ENCODE data around the gene LAMA1.
"Not testable (repeated sequence)": the region's sequence is repeated elsewhere in the genome, so short reads cannot be mapped to it uniquely, and the experiment has no call there.

The LAMA1 gene

DNA sequence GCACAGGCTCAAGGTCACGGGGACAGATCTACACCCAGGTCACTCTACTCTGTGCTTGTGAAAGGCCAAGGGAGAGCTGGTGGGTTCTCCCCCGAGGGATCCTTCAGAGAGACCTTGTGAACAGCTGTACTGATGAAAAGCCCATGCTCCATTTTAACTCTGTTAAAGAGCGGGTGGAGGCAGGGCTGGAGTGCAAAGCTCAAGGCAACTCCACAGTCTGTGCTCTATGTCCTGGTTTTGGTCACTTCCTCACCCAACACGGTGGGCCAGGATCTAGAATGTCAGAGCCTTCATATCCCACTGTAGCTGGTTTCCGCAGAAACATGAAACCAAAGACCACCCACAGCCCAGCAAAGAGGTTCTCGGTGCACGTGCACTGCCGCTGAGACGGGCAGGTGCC, 177.1 kb downstream of the LAMA1 start:
- H3K9ac ChIP-seq (ENCODE audit: low read depth, low read length), result no peak overlapping the region
- H3K27me3 ChIP-seq (ENCODE audit: insufficient read depth, low read length), result no peaks in the 10 kb centered on the region
- H3K4me1 ChIP-seq (ENCODE audit: insufficient read depth, low read length), result no peaks in the 10 kb centered on the region
- peaks cover 43% of the 10 kb centered on the region for H3K36me3 ChIP-seq (ENCODE audit: insufficient read depth, low read depth, low read length)
- no peak overlapping the region for H3K27ac ChIP-seq (ENCODE audit: low read length)
- no peaks in the 10 kb centered on the region for H3K9me3 ChIP-seq (ENCODE audit: insufficient read depth, low read depth, low read length)
- H3K4me3 ChIP-seq (ENCODE audit: low read length), result no peak overlapping the region

DNA sequence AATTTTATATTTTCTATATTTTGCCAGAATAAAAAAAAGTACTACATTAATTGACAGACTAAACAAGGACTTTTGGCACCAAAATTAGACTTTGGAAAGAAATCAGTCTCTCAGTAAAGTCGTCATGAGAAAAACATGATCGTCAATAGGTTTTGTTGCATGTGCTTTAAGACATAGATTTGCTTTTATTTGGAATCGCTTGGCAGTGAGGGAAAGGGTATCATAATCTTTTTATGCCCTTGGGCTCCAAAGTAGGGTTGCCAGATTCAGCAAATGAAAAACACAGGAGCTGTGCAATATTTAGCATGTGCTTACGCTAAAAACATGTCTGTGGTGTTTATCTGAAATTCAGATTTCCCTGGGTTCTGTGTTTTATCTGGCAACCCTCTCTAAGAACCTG, 177.6 kb downstream of the LAMA1 start:
- Histone ChIP-seq H3K27me3 (ENCODE audit: insufficient read depth, low read length) (no peaks in the 10 kb centered on the region), H3K4me1 (ENCODE audit: insufficient read depth, low read length) (no peaks in the 10 kb centered on the region), H3K9me3 (ENCODE audit: insufficient read depth, low read depth, low read length) (no peaks in the 10 kb centered on the region), H3K4me3 (ENCODE audit: low read length) (no peak overlapping the region), H3K36me3 (ENCODE audit: insufficient read depth, low read depth, low read length) (peaks cover 38% of the 10 kb centered on the region), H3K9ac (ENCODE audit: low read depth, low read length) (no peak overlapping the region), H3K27ac (ENCODE audit: low read length) (no peak overlapping the region)

- not testable (repeated sequence) for H3K9me3 ChIP-seq (ENCODE audit: insufficient read depth, low read depth, low read length); H3K4me1 ChIP-seq (ENCODE audit: insufficient read depth, low read length); H3K9ac ChIP-seq (ENCODE audit: low read depth, low read length); H3K27me3 ChIP-seq (ENCODE audit: insufficient read depth, low read length); H3K4me3 ChIP-seq (ENCODE audit: low read length); H3K27ac ChIP-seq (ENCODE audit: low read length)
- peaks cover 30% of the 10 kb centered on the region for H3K36me3 ChIP-seq (ENCODE audit: insufficient read depth, low read depth, low read length)
Observed at GRCh38 chr18:6938403-6938802, 179.2 kb downstream of the LAMA1 start.

DNA sequence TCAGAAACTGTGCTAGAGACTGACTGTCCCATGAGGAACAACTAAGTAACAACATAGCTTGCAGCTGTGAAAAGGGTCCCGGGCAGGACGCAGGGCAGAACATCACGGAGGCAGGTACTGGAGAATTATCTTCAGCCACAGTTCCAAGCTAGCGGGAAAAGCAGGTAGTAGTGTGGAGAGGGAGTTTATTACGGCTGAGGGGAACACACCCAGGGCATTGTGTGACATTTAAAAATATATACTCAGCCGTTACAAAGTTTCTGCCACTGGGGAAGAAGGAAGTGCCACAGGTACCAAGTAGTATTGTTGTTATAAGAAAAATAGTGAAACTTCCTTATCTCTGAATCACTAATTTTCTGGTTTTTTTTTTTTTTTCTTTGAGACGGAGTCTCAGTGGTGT, 179.6 kb downstream of the LAMA1 start:
- Histone ChIP-seq H3K27me3 (ENCODE audit: insufficient read depth, low read length) (no peaks in the 10 kb centered on the region), H3K9ac (ENCODE audit: low read depth, low read length) (no peak overlapping the region), H3K4me1 (ENCODE audit: insufficient read depth, low read length) (no peaks in the 10 kb centered on the region), H3K9me3 (ENCODE audit: insufficient read depth, low read depth, low read length) (no peaks in the 10 kb centered on the region), H3K27ac (ENCODE audit: low read length) (no peak overlapping the region), H3K36me3 (ENCODE audit: insufficient read depth, low read depth, low read length) (peaks cover 26% of the 10 kb centered on the region), H3K4me3 (ENCODE audit: low read length) (no peak overlapping the region)

DNA sequence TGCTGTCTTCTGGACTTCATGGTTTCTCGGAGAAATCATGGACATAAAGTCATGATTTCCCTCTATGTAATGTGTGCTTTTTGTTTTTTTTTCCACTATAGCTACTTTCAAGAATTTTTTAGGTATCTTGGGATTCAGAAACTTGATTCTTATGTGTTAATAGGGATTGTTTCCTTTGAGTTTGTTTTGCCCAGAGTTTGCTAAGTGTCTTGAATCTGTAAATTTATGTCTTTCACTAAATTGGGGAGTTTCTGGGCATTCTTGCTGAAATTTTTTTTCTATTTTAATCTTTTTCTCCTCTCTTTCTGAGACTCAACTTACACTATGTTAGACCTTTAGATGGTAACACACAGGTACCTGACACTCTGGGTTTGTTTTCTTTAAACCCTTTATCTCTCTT, 182.7 kb downstream of the LAMA1 start:
- H3K9ac ChIP-seq (ENCODE audit: low read depth, low read length), result no peak overlapping the region
- H3K9me3 ChIP-seq (ENCODE audit: insufficient read depth, low read depth, low read length), result no peaks in the 10 kb centered on the region
- H3K27ac ChIP-seq (ENCODE audit: low read length), result no peak overlapping the region
- H3K4me1 ChIP-seq (ENCODE audit: insufficient read depth, low read length), result no peaks in the 10 kb centered on the region
- no peaks in the 10 kb centered on the region for H3K36me3 ChIP-seq (ENCODE audit: insufficient read depth, low read depth, low read length)
- H3K4me3 ChIP-seq (ENCODE audit: low read length), result no peak overlapping the region
- no peaks in the 10 kb centered on the region for H3K27me3 ChIP-seq (ENCODE audit: insufficient read depth, low read length)

DNA sequence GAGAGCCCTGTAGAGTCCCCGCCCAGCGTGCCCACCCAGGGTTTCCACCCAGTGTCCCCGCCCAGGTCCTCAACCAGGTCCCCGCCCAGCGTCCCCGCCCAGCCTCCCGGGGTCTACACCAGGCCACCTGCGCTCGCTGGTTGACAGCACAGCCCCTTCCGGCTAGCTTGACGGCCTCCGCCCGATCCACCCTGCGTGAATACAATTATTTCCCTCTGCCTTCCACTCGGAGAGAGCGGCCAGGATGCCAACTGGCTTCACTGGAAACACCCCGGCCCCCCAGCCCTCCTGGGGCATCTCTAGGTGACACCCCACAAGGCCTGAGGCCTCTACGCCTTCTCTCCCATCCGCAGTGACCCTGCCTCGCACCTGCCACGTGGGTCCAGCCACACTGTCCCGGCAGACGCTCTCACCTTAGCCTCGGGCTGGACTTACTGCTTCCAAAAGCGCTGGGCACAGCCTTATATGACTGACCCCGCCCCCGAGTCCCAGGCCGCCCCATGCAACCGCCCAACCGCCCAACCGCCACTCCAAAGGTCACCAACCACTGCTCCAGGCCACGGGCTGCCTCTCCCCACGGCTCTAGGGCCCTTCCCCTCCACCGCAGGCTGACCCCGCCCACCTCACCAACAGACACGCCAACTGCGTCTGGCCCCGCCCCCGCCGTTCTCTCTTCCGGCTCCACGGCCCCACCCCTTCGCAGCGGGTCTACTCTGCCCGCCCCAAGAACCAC, 188.1 kb downstream of the LAMA1 start:
- Histone ChIP-seq H3K36me3 (ENCODE audit: insufficient read depth, low read depth, low read length) (no peaks in the 10 kb centered on the region), H3K4me1 (ENCODE audit: insufficient read depth, low read length) (no peaks in the 10 kb centered on the region), H3K9ac (ENCODE audit: low read depth, low read length) (no peak overlapping the region), H3K27ac (ENCODE audit: low read length) (no peak overlapping the region), H3K27me3 (ENCODE audit: insufficient read depth, low read length) (no peaks in the 10 kb centered on the region), H3K9me3 (ENCODE audit: insufficient read depth, low read depth, low read length) (no peaks in the 10 kb centered on the region), H3K4me3 (ENCODE audit: low read length) (no peak overlapping the region)

DNA sequence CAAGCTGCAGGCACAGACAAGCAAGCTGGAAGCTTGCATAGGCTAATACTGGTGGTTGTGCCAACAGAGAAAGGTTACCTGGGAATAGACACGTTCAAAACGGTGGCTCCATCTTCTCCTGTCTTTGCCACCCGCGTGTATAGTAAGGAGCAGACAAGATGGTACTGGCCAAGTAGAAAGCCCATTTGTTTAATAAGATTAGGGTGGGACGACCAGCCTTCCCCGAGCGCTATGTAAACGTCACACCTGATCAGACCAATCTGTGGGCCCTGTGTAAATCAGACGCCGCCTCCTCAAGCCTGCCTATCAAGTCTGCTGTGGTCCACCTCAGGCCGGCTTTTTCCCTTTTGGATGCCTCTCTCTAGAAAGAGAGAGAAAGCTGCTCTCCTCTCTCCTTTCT, 189.2 kb downstream of the LAMA1 start:
- no peaks in the 10 kb centered on the region for H3K27me3 ChIP-seq (ENCODE audit: insufficient read depth, low read length)
- H3K4me3 ChIP-seq (ENCODE audit: low read length), result no peak overlapping the region
- H3K27ac ChIP-seq (ENCODE audit: low read length), result no peak overlapping the region
- H3K4me1 ChIP-seq (ENCODE audit: insufficient read depth, low read length), result no peaks in the 10 kb centered on the region
- H3K9ac ChIP-seq (ENCODE audit: low read depth, low read length), result no peak overlapping the region
- H3K9me3 ChIP-seq (ENCODE audit: insufficient read depth, low read depth, low read length), result no peaks in the 10 kb centered on the region
- H3K36me3 ChIP-seq (ENCODE audit: insufficient read depth, low read depth, low read length), result no peaks in the 10 kb centered on the region

DNA sequence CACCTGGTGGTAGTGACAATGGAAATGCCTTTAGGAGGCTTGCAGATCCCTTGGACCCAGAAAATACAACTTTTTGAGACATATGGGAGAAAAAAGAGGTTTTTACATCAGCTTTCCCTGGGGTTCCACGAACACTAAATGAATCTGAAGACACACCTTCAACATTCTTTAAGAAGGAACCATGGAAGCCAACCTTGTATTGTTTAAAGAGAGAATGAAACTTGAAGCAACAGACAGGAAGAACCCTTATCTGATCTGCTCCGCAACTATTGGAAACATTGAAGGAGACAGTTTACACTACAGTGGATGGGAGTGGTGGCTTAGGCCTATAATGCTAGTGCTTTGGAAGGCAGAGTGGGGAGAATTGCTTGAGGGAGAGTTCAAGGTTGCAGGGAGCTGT, 190.4 kb downstream of the LAMA1 start:
- no peak overlapping the region for H3K4me3 ChIP-seq (ENCODE audit: low read length)
- no peaks in the 10 kb centered on the region for H3K9me3 ChIP-seq (ENCODE audit: insufficient read depth, low read depth, low read length)
- no peaks in the 10 kb centered on the region for H3K36me3 ChIP-seq (ENCODE audit: insufficient read depth, low read depth, low read length)
- H3K27ac ChIP-seq (ENCODE audit: low read length), result no peak overlapping the region
- H3K27me3 ChIP-seq (ENCODE audit: insufficient read depth, low read length), result no peaks in the 10 kb centered on the region
- H3K4me1 ChIP-seq (ENCODE audit: insufficient read depth, low read length), result no peaks in the 10 kb centered on the region
- no peak overlapping the region for H3K9ac ChIP-seq (ENCODE audit: low read depth, low read length)

DNA sequence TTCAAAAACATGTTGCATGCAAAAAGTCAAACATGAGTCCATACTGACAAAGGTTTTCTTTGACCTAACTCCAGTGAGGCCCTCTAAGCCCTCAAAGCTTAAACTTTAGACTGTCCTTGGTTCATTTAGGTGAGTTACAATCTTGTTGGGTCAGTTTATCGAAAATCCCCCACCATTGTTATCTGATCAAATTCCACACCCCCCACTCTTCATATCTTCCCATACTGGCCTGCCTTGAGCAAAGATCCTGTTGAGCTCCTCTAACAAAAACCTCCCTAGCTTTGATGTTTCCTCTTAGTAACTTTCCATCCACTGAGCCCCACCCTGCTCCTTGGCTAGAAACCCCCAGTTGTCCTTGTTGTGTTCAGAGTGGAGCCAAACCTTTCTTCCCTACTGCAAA, 194.4 kb downstream of the LAMA1 start:
- Histone ChIP-seq H3K36me3 (ENCODE audit: insufficient read depth, low read depth, low read length) (no peaks in the 10 kb centered on the region), H3K4me3 (ENCODE audit: low read length) (no peak overlapping the region), H3K9me3 (ENCODE audit: insufficient read depth, low read depth, low read length) (no peaks in the 10 kb centered on the region), H3K27me3 (ENCODE audit: insufficient read depth, low read length) (no peaks in the 10 kb centered on the region), H3K27ac (ENCODE audit: low read length) (no peak overlapping the region), H3K4me1 (ENCODE audit: insufficient read depth, low read length) (no peaks in the 10 kb centered on the region), H3K9ac (ENCODE audit: low read depth, low read length) (no peak overlapping the region)

DNA sequence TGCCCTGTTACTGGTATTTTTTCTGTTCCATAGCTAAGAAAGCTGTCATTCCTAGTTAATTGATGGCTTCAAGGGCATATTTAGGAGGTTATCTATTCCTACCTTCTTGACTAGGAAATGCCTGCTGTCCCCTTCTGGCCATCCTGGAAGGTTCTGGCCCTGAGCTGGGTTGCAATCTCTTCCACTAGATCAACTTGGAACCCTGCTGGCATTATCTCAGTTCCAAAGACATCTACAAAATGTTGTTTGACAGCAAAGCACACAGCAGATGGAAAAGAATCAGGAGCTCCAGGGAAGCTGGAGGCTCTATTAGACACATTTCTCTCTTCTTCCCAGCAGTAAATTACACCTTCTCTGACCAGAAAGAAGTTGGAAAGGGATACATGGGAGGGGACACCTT, 196.0 kb downstream of the LAMA1 start:
- Histone ChIP-seq H3K4me3 (ENCODE audit: low read length) (no peak overlapping the region), H3K36me3 (ENCODE audit: insufficient read depth, low read depth, low read length) (no peaks in the 10 kb centered on the region), H3K27ac (ENCODE audit: low read length) (no peak overlapping the region), H3K27me3 (ENCODE audit: insufficient read depth, low read length) (no peaks in the 10 kb centered on the region), H3K9ac (ENCODE audit: low read depth, low read length) (no peak overlapping the region), H3K9me3 (ENCODE audit: insufficient read depth, low read depth, low read length) (no peaks in the 10 kb centered on the region), H3K4me1 (ENCODE audit: insufficient read depth, low read length) (no peaks in the 10 kb centered on the region)

DNA sequence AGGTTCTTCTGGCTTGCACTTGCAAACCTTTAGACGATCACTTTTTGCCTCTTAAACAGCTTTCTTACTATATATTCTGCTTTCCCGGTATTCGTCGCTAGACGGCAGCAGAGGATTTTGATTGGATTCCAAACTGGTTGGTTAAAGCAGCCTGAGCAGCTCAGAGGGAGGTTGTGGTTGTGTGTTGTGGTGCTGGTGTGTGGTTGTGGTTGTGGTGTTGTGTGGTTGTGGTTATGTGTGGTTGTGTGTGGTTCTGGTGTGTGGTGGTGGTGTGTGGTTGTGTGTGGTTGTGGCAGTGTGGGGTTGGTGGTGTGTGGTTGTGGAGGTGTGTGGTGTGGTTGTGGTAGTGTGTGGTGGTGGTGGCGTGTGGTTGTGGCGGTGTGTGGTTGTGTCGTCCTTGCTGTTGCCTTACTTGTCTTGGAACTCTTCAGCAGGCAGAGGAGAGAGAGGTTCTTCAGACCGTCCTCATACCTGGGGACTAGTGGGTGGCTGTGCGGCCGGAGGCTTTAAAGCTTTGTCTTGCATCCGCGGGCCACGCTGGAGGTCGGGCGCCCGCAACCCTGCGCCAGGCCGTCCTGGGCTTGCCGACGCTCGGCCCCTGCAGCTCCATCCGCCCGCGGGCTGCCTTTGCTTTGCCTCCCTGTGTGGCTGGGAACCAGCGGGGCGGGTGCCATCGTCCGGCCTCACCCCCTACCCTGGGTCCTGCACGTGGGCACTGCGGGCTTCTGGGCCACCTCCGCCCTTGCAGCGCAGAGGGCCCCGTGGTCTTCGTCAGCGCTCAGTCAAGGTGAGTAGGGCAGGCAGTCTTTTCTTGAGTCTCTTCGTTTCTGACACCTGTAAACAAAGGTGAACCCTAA, 197.3 kb downstream of the LAMA1 start:
- Histone ChIP-seq H3K9me3 (ENCODE audit: insufficient read depth, low read depth, low read length) (no peaks in the 10 kb centered on the region), H3K4me1 (ENCODE audit: insufficient read depth, low read length) (no peaks in the 10 kb centered on the region), H3K27ac (ENCODE audit: low read length) (no peak overlapping the region), H3K4me3 (ENCODE audit: low read length) (no peak overlapping the region), H3K27me3 (ENCODE audit: insufficient read depth, low read length) (no peaks in the 10 kb centered on the region), H3K36me3 (ENCODE audit: insufficient read depth, low read depth, low read length) (no peaks in the 10 kb centered on the region), H3K9ac (ENCODE audit: low read depth, low read length) (no peak overlapping the region)

DNA sequence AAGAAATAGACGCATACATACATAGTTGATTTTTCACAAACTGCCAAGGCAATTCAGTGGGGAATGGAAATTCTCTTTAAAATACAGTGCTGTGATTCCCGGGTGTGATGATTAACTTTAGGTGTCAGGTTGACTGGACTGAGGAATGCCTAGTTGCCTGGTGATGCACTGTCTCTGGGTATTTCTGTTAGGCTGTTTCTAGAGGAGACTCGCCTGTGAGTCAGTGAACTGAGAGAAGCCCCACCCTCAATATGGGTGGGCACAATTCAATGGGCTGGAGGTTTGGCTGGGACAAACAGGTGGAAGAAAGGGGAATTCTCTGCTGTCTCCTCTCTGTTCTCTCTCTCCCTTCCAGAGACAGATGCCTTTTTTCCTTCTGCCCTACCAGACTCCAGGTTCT, 200.5 kb downstream of the LAMA1 start:
- no peaks in the 10 kb centered on the region for H3K36me3 ChIP-seq (ENCODE audit: insufficient read depth, low read depth, low read length)

More for the DNA sequence above, 200.5 kb downstream of the LAMA1 start:
- Histone ChIP-seq H3K4me3 (ENCODE audit: low read length) (no peak overlapping the region), H3K27ac (ENCODE audit: low read length) (no peak overlapping the region), H3K4me1 (ENCODE audit: insufficient read depth, low read length) (no peaks in the 10 kb centered on the region), H3K9me3 (ENCODE audit: insufficient read depth, low read depth, low read length) (no peaks in the 10 kb centered on the region), H3K9ac (ENCODE audit: low read depth, low read length) (no peak overlapping the region), H3K27me3 (ENCODE audit: insufficient read depth, low read length) (no peaks in the 10 kb centered on the region)

Measured in iPS-20b (cell line).